HepG2 (cell line): ENCODE data around the gene DUSP16. TPM values are rescaled to one million over a fixed set of nuclear protein-coding genes. Genes with fewer than 3 reads are reported as not detected.

Experiments used
- ATAC-seq: fragments of 200-7000 bp; cut with Tn5 transposase; 3 replicates; pipeline ENCODE4 v1.9.1; 2020; ENCODE audit warnings: mild to moderate bottlenecking, moderate library complexity
- BruUV-seq: library from RNA; stranded (reverse); fragments of 400-500 nt; replicated peaks from 2 replicates; lab custom pipeline; 2021; lab: Mats Ljungman, UMichigan
- CTCF ChIA-PET: fragments of 300-600 bp; formaldehyde crosslinking; extraction: SDS; loops from one replicate; lab custom pipeline; 2021; ENCODE audit warnings: low total read pairs, inconsistent platforms, low intra/inter-chr PET ratio; lab: Yijun Ruan, JAX
- POLR2A ChIA-PET: fragments of 350-600 bp; sonication (Branson Sonifier 250); formaldehyde crosslinking; loops from one replicate; lab custom pipeline; 2020; ENCODE audit warnings: antibody characterized with exemption, inconsistent platforms; lab: Yijun Ruan, JAX
- DNase-seq: peaks from one replicate; pipeline ENCODE4 v3.0.0-alpha.2; 2015; ENCODE audit warnings: low spot score
- FAIRE-seq: peaks from 3 replicates; lab custom pipeline; 2011; peaks lifted over from hg19 to GRCh38; lab: Jason Lieb, UNC
- H2AFZ ChIP-seq: one replicate; pipeline ENCODE4 v1.6.1; 2011; ENCODE audit warnings: low read length, inconsistent platforms
- H3K27ac ChIP-seq: fragments of 300-600 bp; 3 replicates; pipeline ENCODE4 v1.8.0; 2011; ENCODE audit warnings: mixed run types, mild to moderate bottlenecking, mixed read lengths, low read length, inconsistent platforms; ENCODE audit not compliant: insufficient read depth; ENCODE audit errors: extremely low read length
- H3K27me3 ChIP-seq, 2 experiments: fragments of 200-600 bp in 1 of 2; 2 replicates in 1 of 2; 3 replicates in 1 of 2; pipeline versions ENCODE4 v1.6.0 to v1.8.0; 2011; ENCODE audit warnings: low read length in 2 of 2, mild to moderate bottlenecking in 2 of 2, moderate library complexity in 2 of 2, inconsistent platforms in 1 of 2; ENCODE audit not compliant: insufficient read depth in 2 of 2, control insufficient read depth in 1 of 2
- H3K36me3 ChIP-seq, 2 experiments: fragments of 200-600 bp in 1 of 2; replicated peaks in 1 of 2; 2 replicates in 1 of 2; 3 replicates in 1 of 2; pipeline versions ENCODE4 v1.5.1 to v1.8.0; 2011; ENCODE audit warnings: low read length in 2 of 2, inconsistent platforms in 1 of 2; ENCODE audit not compliant: insufficient read depth in 2 of 2, control insufficient read depth in 1 of 2
- H3K4me1 ChIP-seq: 2 replicates; pipeline ENCODE4 v1.5.1; 2012; ENCODE audit warnings: low read length, inconsistent platforms; ENCODE audit not compliant: insufficient read depth
- H3K4me2 ChIP-seq: 2 replicates; pipeline ENCODE4 v1.6.0; 2011; ENCODE audit warnings: low read depth, low read length, inconsistent platforms
- H3K4me3 ChIP-seq, 3 experiments: fragments of 200-600 bp in 1 of 3; sonication (generic), shearing (Covaris generic) in 1 of 3; replicated peaks in 1 of 3; 2 replicates each; pipeline ENCODE4 v1.5.1; 2011 to 2016; ENCODE audit warnings: low read length in 3 of 3, inconsistent platforms in 2 of 3, low read depth in 2 of 3, mild to moderate bottlenecking in 2 of 3, control low read depth in 1 of 3, mixed read lengths in 1 of 3; ENCODE audit not compliant: insufficient read depth in 1 of 3
- H3K79me2 ChIP-seq: one replicate; pipeline ENCODE4 v1.6.1; 2011; ENCODE audit warnings: low read length, inconsistent platforms; ENCODE audit not compliant: insufficient read depth
- H3K9ac ChIP-seq: 2 replicates; pipeline ENCODE4 v1.6.0; 2011; ENCODE audit warnings: mild to moderate bottlenecking, low read depth, low read length, inconsistent platforms; ENCODE audit not compliant: insufficient read depth
- H3K9me3 ChIP-seq: 2 replicates; pipeline ENCODE4 v1.5.1; 2012; ENCODE audit warnings: mild to moderate bottlenecking, low read length
- H4K20me1 ChIP-seq: 2 replicates; pipeline ENCODE4 v1.6.0; 2011; ENCODE audit warnings: inconsistent platforms, mild to moderate bottlenecking, low read length, moderate library complexity; ENCODE audit not compliant: insufficient read depth
- DNMT1 ChIP-seq: sonication (generic); formaldehyde crosslinking; IDR thresholded peaks from 2 replicates; pipeline ENCODE4 v1.5.1; 2020; ENCODE audit warnings: mild to moderate bottlenecking, missing genetic modification reagents
- DPF2 ChIP-seq: sonication (generic); formaldehyde crosslinking; IDR thresholded peaks from 2 replicates; pipeline ENCODE4 v1.4.0; 2020; ENCODE audit warnings: mild to moderate bottlenecking, low read depth, missing genetic modification reagents, borderline replicate concordance
- ERF ChIP-seq: IDR thresholded peaks from 2 replicates; pipeline ENCODE4 v1.6.1; 2018; ENCODE audit warnings: missing biosample characterization, missing genetic modification reagents
- GRHL1 ChIP-seq: sonication (generic); formaldehyde crosslinking; conservative IDR thresholded peaks from 2 replicates; pipeline ENCODE4 v1.8.0; 2022; ENCODE audit warnings: missing genetic modification reagents
- KLF16 ChIP-seq, 2 experiments: sonication (generic) in 1 of 2; formaldehyde crosslinking in 1 of 2; IDR thresholded peaks; 2 replicates each; pipeline versions ENCODE4 v1.6.1 to v1.8.0; 2016 to 2023; ENCODE audit warnings: missing genetic modification reagents in 2 of 2, missing compliant biosample characterization in 1 of 2
- KLF6 ChIP-seq: IDR thresholded peaks from 2 replicates; pipeline ENCODE4 v1.8.0; 2016; ENCODE audit warnings: missing biosample characterization, missing genetic modification reagents
- MXD1 ChIP-seq: sonication (generic); formaldehyde crosslinking; IDR thresholded peaks from 2 replicates; pipeline ENCODE4 v1.4.0; 2020; ENCODE audit warnings: mild to moderate bottlenecking, missing genetic modification reagents
- NFKBIZ ChIP-seq: IDR thresholded peaks from 2 replicates; pipeline ENCODE4 v1.6.1; 2018; ENCODE audit warnings: missing genetic modification reagents, missing compliant biosample characterization
- PLSCR1 ChIP-seq: sonication (generic); formaldehyde crosslinking; IDR thresholded peaks from 2 replicates; pipeline ENCODE4 v1.5.0; 2020; ENCODE audit warnings: missing genetic modification reagents, mild to moderate bottlenecking, borderline replicate concordance
- SPEN ChIP-seq: sonication (generic); formaldehyde crosslinking; IDR thresholded peaks from 2 replicates; pipeline ENCODE4 v1.5.1; 2020; ENCODE audit warnings: low read depth, mild to moderate bottlenecking, missing genetic modification reagents
- THAP9 ChIP-seq: sonication (generic); formaldehyde crosslinking; IDR thresholded peaks from 2 replicates; pipeline ENCODE4; 2020; ENCODE audit warnings: missing genetic modification reagents, mild to moderate bottlenecking, borderline replicate concordance
- ZFP82 ChIP-seq: sonication (generic); formaldehyde crosslinking; IDR thresholded peaks from 2 replicates; pipeline ENCODE4 v1.5.1; 2020; ENCODE audit warnings: mild to moderate bottlenecking, missing genetic modification reagents, borderline replicate concordance
- ZNF788 ChIP-seq: sonication (generic); formaldehyde crosslinking; IDR thresholded peaks from 2 replicates; pipeline ENCODE4 v1.5.0; 2020; ENCODE audit warnings: mild to moderate bottlenecking, missing genetic modification reagents, borderline replicate concordance
- ZNF816 ChIP-seq: sonication (generic); formaldehyde crosslinking; IDR thresholded peaks from 2 replicates; pipeline ENCODE4 v1.8.0; 2022; ENCODE audit warnings: missing genetic modification reagents, mild to moderate bottlenecking, borderline replicate concordance
- ZNF883 ChIP-seq: sonication (generic); formaldehyde crosslinking; IDR thresholded peaks from 2 replicates; pipeline ENCODE4 v1.5.1; 2020; ENCODE audit warnings: mild to moderate bottlenecking, missing genetic modification reagents; ENCODE audit errors: not compliant biosample characterization
- WGBS: methylation state at CpG from one replicate; pipeline ENCODE4 v1.1.6; 2017; ENCODE audit warnings: low lambda C conversion rate; 5-methylcytosine and 5-hydroxymethylcytosine counted together
- in situ Hi-C: cut with HindIII; loops from 2 replicates; pipeline ENCODE4 v1.10.0; 2017; ENCODE audit warnings: low pct_unique_long_range_greater_than_20kb; ENCODE audit not compliant: extremely low pct_ligation_motif_present
- intact Hi-C: fragments of 100-400 bp; cut with micrococcal nuclease; formaldehyde crosslinking; loops from one replicate; pipeline ENCODE4 v1.10.0; 2022; ENCODE audit not compliant: unreplicated experiment
- polyA plus RNA-seq, 8 experiments: library from polyadenylated mRNA; depleted of rRNA in 3 of 8; stranded (reverse) in 7 of 8; unstranded in 1 of 8; fragments of >200 nt; fragmentation: Illumina TruSeq in 4 of 8; extraction: Trizol in 4 of 8; gene quantifications; 2 replicates each; pipeline versions ENCODE4 v1.2.1 to v1.2.3, GENCODE V29; 2011 to 2016; ENCODE audit warnings: low read depth in 4 of 8, missing spikeins in 1 of 8, mixed read lengths in 1 of 8; ENCODE audit not compliant: insufficient read depth in 1 of 8
- total RNA-seq, 5 experiments: library from RNA; depleted of rRNA; stranded (reverse); fragments of >200 nt; fragmentation: Illumina TruSeq; extraction: Trizol; gene quantifications; 2 replicates each; pipeline ENCODE4 v1.2.3, GENCODE V29; 2016; ENCODE audit warnings: low read depth in 1 of 5

The DUSP16 gene
- total and polyA plus RNA-seq, 2 of the 13 experiments (the other 11 are each of a cell fraction or from before 2014, with no cell fraction given) = 45.7 to 46.6 TPM

- no TSS peak for BruUV-seq
- over 99% methylated on average over 5 of the region's 5 CpGs for WGBS
- Histone ChIP-seq H3K9me3 (no peaks in the 10 kb centered on the region), H3K36me3 (peaks cover 12 to 40% of the 10 kb centered on the region in 2 experiments), H3K9ac (no peak overlapping the region), H2AFZ (no peak overlapping the region), H4K20me1 (peaks cover 8% of the 10 kb centered on the region; the same call in 1 of the 2 replicates), H3K4me3 (no peak overlapping the region), H3K27ac (no peak overlapping the region), H3K79me2 (peaks cover 67% of the 10 kb centered on the region), H3K4me2 (no peak overlapping the region), H3K4me1 (peaks cover 38% of the 10 kb centered on the region), H3K27me3 (no peaks in the 10 kb centered on the region)
- FAIRE-seq (no peak), DNase-seq (no peak), ATAC-seq (no peak)
- POLR2A ChIA-PET = no interaction called here
- TF ChIP-seq KLF16 (CRISPR knock-in tag; IDR thresholded peaks at IDR 0.05) = no peak
- TF ChIP-seq DPF2 (CRISPR knock-in tag) = no peak
- no peak for TF ChIP-seq GRHL1 (CRISPR knock-in tag)
- no peak for TF ChIP-seq THAP9 (CRISPR knock-in tag)
- TF ChIP-seq ERF = no peak
- no peak for TF ChIP-seq ZNF816 (CRISPR knock-in tag)
- no peak for TF ChIP-seq ZNF883
- no peak for TF ChIP-seq PLSCR1
- TF ChIP-seq DNMT1 (CRISPR knock-in tag) = no peak
- no peak for TF ChIP-seq NFKBIZ
- no peak for TF ChIP-seq SPEN (CRISPR knock-in tag)
- TF ChIP-seq KLF6 (CRISPR knock-in tag) = no peak
- TF ChIP-seq ZFP82 (CRISPR knock-in tag) = no peak
- no peak for TF ChIP-seq MXD1 (CRISPR knock-in tag)
- no peak for TF ChIP-seq ZNF788
- intact Hi-C loops (no loop called here), in situ Hi-C loops (no loop called here)
- CTCF ChIA-PET = no interaction called here
These were observed 59.9 kb downstream of the DUSP16 start for GRCh38 chr12:12502815-12503151.
